Measurements from ENCODE around the gene ZBTB5. TPM values are rescaled to one million over a fixed set of nuclear protein-coding genes. Genes with fewer than 3 reads are reported as not detected.
"Not testable (repeated sequence)": the region's sequence is repeated elsewhere in the genome, so short reads cannot be mapped to it uniquely, and the experiment has no call there.

Gene ZBTB5
- total RNA-seq, 2 experiments from 2014 or later = 9.7 TPM

GRCh38 chr9:37477443-37477842 lies 12.2 kb upstream of the ZBTB5 start:
- H3K4me3 Mint-ChIP-seq; DNase-seq; H3K36me3 Mint-ChIP-seq; ATAC-seq; H3K9me3 Mint-ChIP-seq (ENCODE audit: low read depth); CTCF ChIA-PET; H3K4me1 Mint-ChIP-seq; H3K27ac Mint-ChIP-seq: not testable (repeated sequence)
- H3K27me3 Mint-ChIP-seq = peaks cover 43% of the 10 kb centered on the region

GRCh38 chr9:37476930-37477329 lies 11.7 kb upstream of the ZBTB5 start:
- peaks cover 8% of the 10 kb centered on the region for H3K4me1 Mint-ChIP-seq
- ATAC-seq (no peak), DNase-seq (no peak)
- no peak overlapping the region for H3K4me3 Mint-ChIP-seq
- peaks cover 43% of the 10 kb centered on the region for H3K27me3 Mint-ChIP-seq
- no peak overlapping the region for H3K27ac Mint-ChIP-seq
- peaks cover 9% of the 10 kb centered on the region for H3K36me3 Mint-ChIP-seq
- H3K9me3 Mint-ChIP-seq (ENCODE audit: low read depth) = peaks cover 10% of the 10 kb centered on the region
- CTCF ChIA-PET = no interaction called here

- Mint-ChIP-seq H3K27me3 (peaks cover 29% of the 10 kb centered on the region), H3K36me3 (peaks cover 9% of the 10 kb centered on the region), H3K4me1 (peaks cover 12% of the 10 kb centered on the region), H3K27ac (no peak overlapping the region), H3K9me3 (ENCODE audit: low read depth) (peaks cover 10% of the 10 kb centered on the region), H3K4me3 (no peak overlapping the region)
- no peak for DNase-seq
- CTCF ChIA-PET = interaction anchor here (1.0 kb wide), 1 partner anchor 8 kb away, joined by 4 read pairs; no protein-coding TSS in a partner anchor
- no peak for ATAC-seq
These were observed 9.2 kb upstream of the ZBTB5 start for GRCh38 chr9:37474438-37474837.

GRCh38 chr9:37473982-37474381 lies 8.7 kb upstream of the ZBTB5 start:
- H3K36me3 Mint-ChIP-seq; H3K4me3 Mint-ChIP-seq; DNase-seq; H3K9me3 Mint-ChIP-seq (ENCODE audit: low read depth); ATAC-seq; CTCF ChIA-PET; H3K27ac Mint-ChIP-seq: not testable (repeated sequence)
- H3K4me1 Mint-ChIP-seq = peaks cover 12% of the 10 kb centered on the region
- peaks cover 26% of the 10 kb centered on the region for H3K27me3 Mint-ChIP-seq

- Mint-ChIP-seq H3K36me3 (peaks cover 9% of the 10 kb centered on the region), H3K4me3 (peak overlapping the region; percentile 71), H3K27ac (peak overlapping the region; percentile 26), H3K9me3 (ENCODE audit: low read depth) (peaks cover 10% of the 10 kb centered on the region), H3K27me3 (peaks cover 9% of the 10 kb centered on the region), H3K4me1 (peaks cover 13% of the 10 kb centered on the region)
- ATAC-seq (peak; percentile 27), DNase-seq (no peak)
- CTCF ChIA-PET = interaction anchor here (0.6 kb wide), 1 partner anchor 241 kb away, joined by 4 read pairs; no protein-coding TSS in a partner anchor
These were observed 6.9 kb upstream of the ZBTB5 start for GRCh38 chr9:37471942-37472684.

GRCh38 chr9:37468620-37469019 lies 3.4 kb upstream of the ZBTB5 start:
- Mint-ChIP-seq H3K27ac (no peak overlapping the region), H3K4me1 (peaks cover 27% of the 10 kb centered on the region), H3K4me3 (no peak overlapping the region), H3K27me3 (no peaks in the 10 kb centered on the region), H3K9me3 (ENCODE audit: low read depth) (peaks cover 4% of the 10 kb centered on the region), H3K36me3 (peaks cover 2% of the 10 kb centered on the region)
- DNase-seq (no peak), ATAC-seq (no peak)
- CTCF ChIA-PET = no interaction called here

GRCh38 chr9:37467530-37467929 lies 2.3 kb upstream of the ZBTB5 start:
- H3K9me3 Mint-ChIP-seq (ENCODE audit: low read depth); ATAC-seq; H3K27me3 Mint-ChIP-seq; H3K4me3 Mint-ChIP-seq; CTCF ChIA-PET; H3K36me3 Mint-ChIP-seq; H3K27ac Mint-ChIP-seq; DNase-seq: not testable (repeated sequence)
- H3K4me1 Mint-ChIP-seq = peaks cover 36% of the 10 kb centered on the region

- CTCF ChIA-PET = interaction anchor here (0.8 to 1.3 kb wide), 3 partner anchors 9 to 54 kb away, joined by 3 to 5 read pairs (median 4); no protein-coding TSS in a partner anchor
- Mint-ChIP-seq H3K27ac (peak overlapping the region; percentile 94), H3K9me3 (ENCODE audit: low read depth) (no peaks in the 10 kb centered on the region), H3K27me3 (no peaks in the 10 kb centered on the region), H3K36me3 (peaks cover 10% of the 10 kb centered on the region), H3K4me1 (peaks cover 31% of the 10 kb centered on the region), H3K4me3 (peak overlapping the region; percentile 96)
- ATAC-seq = peak; percentile 5
- DNase-seq = peak; percentile 56
These were observed 923 bp upstream of the ZBTB5 start for GRCh38 chr9:37466037-37466709.

GRCh38 chr9:37464426-37465248 lies 613 bp downstream of the ZBTB5 start:
- Mint-ChIP-seq H3K36me3 (peaks cover 10% of the 10 kb centered on the region), H3K4me3 (peak overlapping the region; percentile 96), H3K27ac (peak overlapping the region; percentile 94), H3K4me1 (peaks cover 31% of the 10 kb centered on the region), H3K9me3 (ENCODE audit: low read depth) (no peaks in the 10 kb centered on the region), H3K27me3 (no peaks in the 10 kb centered on the region)
- CTCF ChIA-PET = interaction anchor here (1.3 kb wide), 1 partner anchor 53 kb away, joined by 5 read pairs; no protein-coding TSS in a partner anchor
- ATAC-seq (peak; percentile 56), DNase-seq (peak; percentile 80)

GRCh38 chr9:37464006-37464405 lies 1.2 kb downstream of the ZBTB5 start:
- peak overlapping the region; percentile 96 for H3K4me3 Mint-ChIP-seq
- ATAC-seq = no peak
- CTCF ChIA-PET = interaction anchor here (1.1 kb wide), 1 partner anchor 45 kb away, joined by 3 read pairs; no protein-coding TSS in a partner anchor
- H3K9me3 Mint-ChIP-seq (ENCODE audit: low read depth) = no peaks in the 10 kb centered on the region
- peak overlapping the region; percentile 94 for H3K27ac Mint-ChIP-seq
- H3K27me3 Mint-ChIP-seq = no peaks in the 10 kb centered on the region
- no peak for DNase-seq
- peaks cover 10% of the 10 kb centered on the region for H3K36me3 Mint-ChIP-seq
- H3K4me1 Mint-ChIP-seq = peaks cover 31% of the 10 kb centered on the region

GRCh38 chr9:37456817-37457216 lies 8.4 kb downstream of the ZBTB5 start:
- H3K9me3 Mint-ChIP-seq (ENCODE audit: low read depth) = no peaks in the 10 kb centered on the region
- no peak for DNase-seq
- no peaks in the 10 kb centered on the region for H3K27me3 Mint-ChIP-seq
- H3K27ac Mint-ChIP-seq = no peak overlapping the region
- no peaks in the 10 kb centered on the region for H3K36me3 Mint-ChIP-seq
- no peak overlapping the region for H3K4me3 Mint-ChIP-seq
- peaks cover 7% of the 10 kb centered on the region for H3K4me1 Mint-ChIP-seq
- CTCF ChIA-PET = interaction anchor here (2.2 kb wide), 1 partner anchor 45 kb away, joined by 4 read pairs; no protein-coding TSS in a partner anchor
- no peak for ATAC-seq

- H3K9me3 Mint-ChIP-seq (ENCODE audit: low read depth) = no peaks in the 10 kb centered on the region
- no peak for ATAC-seq
These were observed 9.2 kb downstream of the ZBTB5 start for GRCh38 chr9:37455884-37456647.

More at GRCh38 chr9:37455884-37456647, 9.2 kb downstream of the ZBTB5 start:
- CTCF ChIA-PET = interaction anchor here (2.2 kb wide), 1 partner anchor 45 kb away, joined by 4 read pairs; no protein-coding TSS in a partner anchor
- no peaks in the 10 kb centered on the region for H3K36me3 Mint-ChIP-seq
- H3K4me1 Mint-ChIP-seq = peaks cover 9% of the 10 kb centered on the region
- no peak overlapping the region for H3K4me3 Mint-ChIP-seq
- no peaks in the 10 kb centered on the region for H3K27me3 Mint-ChIP-seq
- DNase-seq = no peak
- no peak overlapping the region for H3K27ac Mint-ChIP-seq

Measured in activated CD8-positive, alpha-beta memory T cell treated with anti-CD3 and anti-CD28 coated beads, Interleukin-2, amount 10 ng/mL, durations not matched to agents 7 days and 5 days (primary cell).